GM18519 (cell line): ENCODE data around the gene SPRN.

Experiments
- ATAC-seq: cut with Tn5 transposase; IDR thresholded peaks from one replicate; pipeline ENCODE4 v1.9.1; 2021; ENCODE audit warnings: mild to moderate bottlenecking, moderate library complexity; ENCODE audit not compliant: unreplicated experiment, low FRiP score

Gene SPRN

GRCh38 chr10:133457100-133457841 lies 32.8 kb upstream of the SPRN start:
- ATAC-seq = no peak

GRCh38 chr10:133456041-133456951 lies 31.9 kb upstream of the SPRN start:
- no peak for ATAC-seq

GRCh38 chr10:133455611-133456031 lies 31.2 kb upstream of the SPRN start:
- ATAC-seq = no peak

DNA sequence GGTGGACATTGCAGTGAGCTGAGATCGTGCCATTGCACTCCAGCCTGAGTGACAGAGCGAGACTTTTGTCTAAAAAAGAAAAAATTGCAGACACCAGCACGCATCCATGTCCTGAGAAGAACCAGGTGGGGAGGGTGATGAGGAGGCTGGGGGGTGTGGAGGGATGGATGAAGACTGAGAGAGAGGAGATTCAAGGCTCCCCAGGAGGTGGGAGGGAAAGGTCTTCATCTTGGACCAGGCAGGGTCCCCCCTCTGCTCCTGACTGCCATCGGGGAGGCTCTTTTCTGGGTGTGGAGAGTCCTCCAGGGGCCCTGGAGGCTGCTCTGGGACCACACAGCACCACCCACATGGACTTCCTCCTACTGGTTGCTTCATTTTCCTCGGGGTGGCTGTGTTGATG lies 30.8 kb upstream of the SPRN start:
- no peak for ATAC-seq

DNA sequence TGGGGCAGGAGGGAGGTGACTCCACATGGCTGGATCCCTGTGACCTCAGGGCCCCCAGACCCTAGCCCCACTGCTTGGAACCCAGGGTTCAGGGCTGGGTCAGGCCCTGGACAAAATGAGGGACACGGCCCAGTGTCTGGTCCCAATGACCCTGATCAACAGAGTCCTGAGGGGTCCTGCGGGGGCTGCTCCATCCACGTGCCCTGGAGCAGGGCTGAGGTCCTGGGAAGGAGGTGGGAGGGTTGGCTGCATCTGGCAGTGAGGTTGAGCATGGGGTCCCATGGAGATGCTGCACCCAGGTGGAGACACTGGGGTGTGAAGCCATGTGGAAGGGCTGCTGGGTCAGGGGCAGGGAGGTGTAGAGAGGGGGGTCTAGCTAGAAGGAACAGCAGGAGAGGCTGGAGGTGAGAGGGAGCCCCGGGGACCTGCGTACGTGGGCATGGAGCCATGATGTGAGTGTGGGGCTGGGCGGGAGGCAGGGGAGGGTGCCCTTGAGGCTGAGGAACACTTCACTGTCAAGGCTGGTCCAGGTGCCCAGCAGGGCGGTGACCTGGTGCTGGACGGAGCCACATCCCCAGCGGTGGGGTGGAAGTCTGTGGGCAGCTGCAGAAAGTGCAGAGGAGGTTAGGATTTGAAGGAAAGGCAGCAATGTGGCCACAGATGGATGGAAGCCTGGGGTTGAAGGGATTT lies 29.9 kb upstream of the SPRN start:
- no peak for ATAC-seq

DNA sequence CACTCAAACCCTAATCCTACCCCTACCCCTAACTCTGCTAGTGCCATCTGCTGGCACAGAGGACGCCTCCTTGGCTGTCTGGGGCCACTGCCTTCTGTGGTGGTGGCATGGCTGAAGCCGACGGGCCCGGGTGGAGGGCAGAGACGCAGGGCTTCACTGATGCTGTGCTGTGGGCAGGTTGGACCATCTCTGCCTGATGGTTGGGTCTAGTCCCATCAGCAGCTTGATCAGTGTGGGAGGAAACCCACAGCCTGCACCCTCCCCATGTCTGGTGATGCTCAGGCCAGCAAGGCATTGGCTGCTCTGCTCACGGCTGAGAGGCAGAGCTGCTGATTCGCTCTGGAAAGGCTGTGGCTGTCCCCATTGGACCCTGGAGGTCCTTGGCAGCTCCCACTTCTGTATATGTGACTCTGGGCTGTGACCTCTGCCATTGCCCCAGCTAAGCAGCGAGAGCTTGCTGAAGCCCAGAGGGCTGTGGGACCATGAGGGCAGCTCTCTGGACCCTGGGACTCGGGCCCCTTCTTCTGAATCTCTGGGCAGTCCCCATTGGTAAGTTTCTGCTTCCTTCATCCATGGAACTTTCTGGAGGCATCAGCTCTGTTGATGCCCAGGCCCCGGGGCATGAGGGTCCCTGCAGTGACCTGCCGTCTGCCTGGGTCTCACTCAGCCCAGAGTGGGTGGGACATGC lies 29.2 kb upstream of the SPRN start, which contains the start of gene SCART1:
Gene SCART1 (plus strand): TSS at position 430 of the 688 bp plus-strand sequence. CDS start 53 bp downstream, at position 483.
- no peak for ATAC-seq

GRCh38 chr10:133452453-133452852 lies 28.0 kb upstream of the SPRN start:
- no peak for ATAC-seq

GRCh38 chr10:133451346-133451745 lies 26.9 kb upstream of the SPRN start:
- no peak for ATAC-seq

DNA sequence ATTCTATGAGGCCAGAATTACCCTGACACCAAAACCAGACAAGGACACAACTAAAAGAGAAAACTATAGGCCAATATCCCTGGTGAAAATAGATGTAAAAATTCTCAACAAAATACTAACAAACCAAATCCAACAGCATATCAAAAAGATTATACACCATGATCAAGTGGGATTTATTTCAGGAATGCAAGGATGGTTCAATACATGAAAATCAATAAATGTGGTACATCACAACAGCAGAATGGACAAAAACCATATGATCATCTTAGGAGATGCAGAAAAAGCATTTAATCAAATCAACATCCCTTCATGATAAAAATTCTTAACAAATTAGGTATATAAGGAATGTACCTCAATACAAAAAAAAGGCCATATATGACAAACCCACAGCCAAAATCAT lies 23.7 kb upstream of the SPRN start:
- ATAC-seq = no peak

- ATAC-seq = no peak
Measured at GRCh38 chr10:133446979-133447378, 22.6 kb upstream of the SPRN start.

DNA sequence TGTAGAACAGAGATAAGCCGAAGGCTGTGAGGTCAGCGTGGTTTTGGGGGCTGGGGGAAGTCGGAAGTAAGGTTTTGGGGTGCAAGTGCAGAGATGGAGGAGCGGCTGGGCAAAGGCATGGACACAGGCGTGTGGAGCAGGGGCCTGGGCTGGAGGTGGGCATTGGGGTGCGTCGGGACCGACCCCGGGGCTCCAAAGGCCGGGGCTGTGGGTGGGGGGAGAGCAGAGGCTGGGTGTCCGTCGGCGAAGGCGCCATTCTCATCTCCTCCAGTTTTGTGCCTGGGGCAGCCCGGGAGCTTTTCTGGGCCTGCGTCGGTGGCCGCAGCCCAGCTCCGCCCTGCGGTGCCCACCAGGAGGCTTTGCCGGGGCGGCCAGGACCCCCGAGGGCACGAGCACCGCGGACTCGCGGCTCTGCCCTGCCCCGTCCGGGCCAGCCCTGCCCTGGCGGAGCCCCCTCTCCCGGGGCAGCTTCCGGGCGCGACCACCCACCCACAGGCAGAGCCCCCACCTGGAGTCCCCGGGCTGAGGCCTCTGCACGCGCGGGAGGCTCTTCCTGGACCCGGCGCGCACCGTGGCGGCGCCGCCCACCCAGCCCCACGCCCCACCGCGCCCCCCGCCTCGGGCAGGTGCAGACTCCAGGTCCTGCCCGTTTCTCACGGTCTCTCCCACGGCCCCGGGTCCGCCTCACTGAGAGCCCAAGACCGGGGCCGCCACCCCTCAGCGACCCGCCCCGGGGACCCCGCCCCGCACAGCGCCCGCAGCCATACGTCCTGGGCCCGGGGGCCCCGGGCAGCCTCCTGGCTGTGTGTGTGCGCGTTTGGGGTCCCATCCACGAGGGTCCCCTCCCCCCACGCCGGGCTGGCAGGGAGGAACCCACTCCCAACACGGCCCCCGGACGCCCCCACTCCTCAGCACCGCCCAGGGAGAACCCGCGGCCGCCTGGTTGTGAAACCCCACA lies 21.6 kb upstream of the SPRN start:
- ATAC-seq = no peak

DNA sequence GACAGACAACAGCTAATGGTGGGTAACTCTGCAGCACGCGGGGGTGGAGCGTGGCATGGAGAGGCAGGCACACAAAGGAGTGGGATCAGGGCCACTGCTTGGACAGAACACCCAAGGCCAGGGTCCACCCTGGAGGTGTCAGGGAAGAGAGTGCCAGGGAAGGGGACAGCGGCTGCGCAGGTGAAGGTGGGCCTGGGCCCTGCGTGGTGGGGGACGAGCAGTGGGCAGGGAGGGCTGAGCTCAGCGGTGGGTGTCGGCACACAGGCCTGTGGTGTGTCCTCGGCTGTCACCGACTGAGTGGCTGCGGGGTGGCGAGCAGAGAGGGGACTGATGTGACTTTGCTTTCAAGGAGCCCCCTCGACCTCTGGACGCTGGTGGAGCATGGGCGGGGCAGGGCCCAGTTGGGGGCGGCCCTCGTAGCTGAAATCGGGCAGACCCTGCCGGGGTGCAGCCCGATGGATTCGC lies 20.9 kb upstream of the SPRN start:
- ATAC-seq = no peak

- ATAC-seq = no peak
Measured at GRCh38 chr10:133444342-133445267, 20.2 kb upstream of the SPRN start.

- no peak for ATAC-seq
Measured at GRCh38 chr10:133442967-133443924, 18.8 kb upstream of the SPRN start.

GRCh38 chr10:133442191-133442966 lies 18.0 kb upstream of the SPRN start:
- ATAC-seq = no peak

DNA sequence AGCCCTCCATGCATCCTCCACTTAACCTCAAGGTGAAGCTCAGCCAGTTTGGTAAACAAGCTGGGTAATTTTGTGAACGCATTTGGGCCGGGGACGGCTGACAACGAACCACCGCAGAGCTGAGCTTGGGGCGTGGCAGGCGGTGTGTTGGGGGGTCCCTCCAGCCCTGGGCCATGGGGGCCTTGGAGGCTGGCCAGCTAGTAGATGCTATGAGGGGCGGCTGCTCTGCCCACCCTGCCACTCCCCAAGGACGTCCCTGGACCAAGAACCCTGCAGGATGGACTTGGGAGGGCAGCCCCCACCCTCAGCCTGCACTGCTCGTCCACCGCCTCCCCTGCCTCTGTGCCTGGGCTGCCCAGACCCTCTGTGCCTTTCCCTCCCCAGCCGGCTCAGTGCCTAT lies 17.4 kb upstream of the SPRN start:
- ATAC-seq = no peak
